Uterus (tissue), 2 donors: ENCODE data around the gene GPALPP1.

Experiments used
- POLR2A ChIP-seq, 2 donors: fragments of 450-650 bp; IDR thresholded peaks; one replicate each; pipeline ENCODE4 v1.6.1; 2016; ENCODE audit warnings: antibody characterized with exemption in 2 of 2, mild to moderate bottlenecking in 1 of 2, moderate library complexity in 1 of 2
- TF ChIP-seq, protein P1 (sequence below), 4 experiments: fragments of 200-600 bp in 2 of 4; fragments of 450-650 bp in 2 of 4; sonication (generic) in 2 of 4; IDR thresholded peaks; one replicate each; pipeline ENCODE4 v1.5.1; 2016 to 2019; ENCODE audit warnings: antibody characterized with exemption in 4 of 4, mild to moderate bottlenecking in 2 of 4, moderate library complexity in 1 of 4

DNA sequence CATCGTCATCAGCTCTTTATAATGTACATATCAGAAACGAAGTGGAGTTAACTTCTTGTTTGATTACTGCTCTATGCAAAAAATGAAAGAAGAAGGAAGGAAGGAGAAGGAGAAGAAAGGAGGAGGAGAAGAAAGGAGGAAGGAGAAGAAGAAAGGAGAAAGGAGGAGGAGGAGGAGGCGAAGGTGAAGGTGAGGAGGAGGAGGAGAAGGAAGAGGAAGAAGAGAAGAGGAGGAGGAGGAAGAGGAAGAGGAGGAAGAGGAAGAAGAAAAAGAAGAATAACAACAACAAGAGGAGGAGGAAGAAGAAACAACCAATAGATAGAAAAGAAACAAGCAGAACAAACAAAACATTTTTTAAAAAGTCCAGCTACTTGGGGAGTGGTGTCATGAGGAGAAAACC, 13.1 kb upstream of the GPALPP1 start:
- TF ChIP-seq, protein P1, sequence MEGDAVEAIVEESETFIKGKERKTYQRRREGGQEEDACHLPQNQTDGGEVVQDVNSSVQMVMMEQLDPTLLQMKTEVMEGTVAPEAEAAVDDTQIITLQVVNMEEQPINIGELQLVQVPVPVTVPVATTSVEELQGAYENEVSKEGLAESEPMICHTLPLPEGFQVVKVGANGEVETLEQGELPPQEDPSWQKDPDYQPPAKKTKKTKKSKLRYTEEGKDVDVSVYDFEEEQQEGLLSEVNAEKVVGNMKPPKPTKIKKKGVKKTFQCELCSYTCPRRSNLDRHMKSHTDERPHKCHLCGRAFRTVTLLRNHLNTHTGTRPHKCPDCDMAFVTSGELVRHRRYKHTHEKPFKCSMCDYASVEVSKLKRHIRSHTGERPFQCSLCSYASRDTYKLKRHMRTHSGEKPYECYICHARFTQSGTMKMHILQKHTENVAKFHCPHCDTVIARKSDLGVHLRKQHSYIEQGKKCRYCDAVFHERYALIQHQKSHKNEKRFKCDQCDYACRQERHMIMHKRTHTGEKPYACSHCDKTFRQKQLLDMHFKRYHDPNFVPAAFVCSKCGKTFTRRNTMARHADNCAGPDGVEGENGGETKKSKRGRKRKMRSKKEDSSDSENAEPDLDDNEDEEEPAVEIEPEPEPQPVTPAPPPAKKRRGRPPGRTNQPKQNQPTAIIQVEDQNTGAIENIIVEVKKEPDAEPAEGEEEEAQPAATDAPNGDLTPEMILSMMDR (IDR thresholded peaks at IDR 0.05): no peak
- no peak for TF ChIP-seq POLR2A (IDR thresholded peaks at IDR 0.05)
